Neural progenitor cell (in vitro differentiated cells): ENCODE results near the gene MAT2A.

Experiments
- EZH2 ChIP-seq: fragments of 200-600 bp; sonication (generic); IDR thresholded peaks from 2 replicates; pipeline ENCODE4 v1.6.1; 2017; ENCODE audit warnings: antibody characterized with exemption, mild to moderate bottlenecking, moderate library complexity
- EZH2phosphoT487 ChIP-seq: fragments of 200-600 bp; sonication (generic); IDR thresholded peaks from 2 replicates; pipeline ENCODE4 v1.6.1; 2017; ENCODE audit warnings: antibody characterized with exemption
- TF ChIP-seq, protein P1 (sequence below): fragments of 200-600 bp; sonication (generic); IDR thresholded peaks from 2 replicates; pipeline ENCODE4 v1.5.1; 2017; ENCODE audit warnings: antibody characterized with exemption, mild to moderate bottlenecking

GRCh38 chr2:85583667-85584353, 44.8 kb downstream of the MAT2A start:
- TF ChIP-seq, protein P1, sequence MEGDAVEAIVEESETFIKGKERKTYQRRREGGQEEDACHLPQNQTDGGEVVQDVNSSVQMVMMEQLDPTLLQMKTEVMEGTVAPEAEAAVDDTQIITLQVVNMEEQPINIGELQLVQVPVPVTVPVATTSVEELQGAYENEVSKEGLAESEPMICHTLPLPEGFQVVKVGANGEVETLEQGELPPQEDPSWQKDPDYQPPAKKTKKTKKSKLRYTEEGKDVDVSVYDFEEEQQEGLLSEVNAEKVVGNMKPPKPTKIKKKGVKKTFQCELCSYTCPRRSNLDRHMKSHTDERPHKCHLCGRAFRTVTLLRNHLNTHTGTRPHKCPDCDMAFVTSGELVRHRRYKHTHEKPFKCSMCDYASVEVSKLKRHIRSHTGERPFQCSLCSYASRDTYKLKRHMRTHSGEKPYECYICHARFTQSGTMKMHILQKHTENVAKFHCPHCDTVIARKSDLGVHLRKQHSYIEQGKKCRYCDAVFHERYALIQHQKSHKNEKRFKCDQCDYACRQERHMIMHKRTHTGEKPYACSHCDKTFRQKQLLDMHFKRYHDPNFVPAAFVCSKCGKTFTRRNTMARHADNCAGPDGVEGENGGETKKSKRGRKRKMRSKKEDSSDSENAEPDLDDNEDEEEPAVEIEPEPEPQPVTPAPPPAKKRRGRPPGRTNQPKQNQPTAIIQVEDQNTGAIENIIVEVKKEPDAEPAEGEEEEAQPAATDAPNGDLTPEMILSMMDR, result no peak
- TF ChIP-seq EZH2 (no peak), EZH2phosphoT487 (peak; percentile 69)
